HG03460 (cell line): ENCODE measurements around the gene LRP1.

Experiments
- ATAC-seq: cut with Tn5 transposase; IDR thresholded peaks from one replicate; pipeline ENCODE4 v1.9.1; 2021; ENCODE audit not compliant: unreplicated experiment

Gene LRP1

DNA sequence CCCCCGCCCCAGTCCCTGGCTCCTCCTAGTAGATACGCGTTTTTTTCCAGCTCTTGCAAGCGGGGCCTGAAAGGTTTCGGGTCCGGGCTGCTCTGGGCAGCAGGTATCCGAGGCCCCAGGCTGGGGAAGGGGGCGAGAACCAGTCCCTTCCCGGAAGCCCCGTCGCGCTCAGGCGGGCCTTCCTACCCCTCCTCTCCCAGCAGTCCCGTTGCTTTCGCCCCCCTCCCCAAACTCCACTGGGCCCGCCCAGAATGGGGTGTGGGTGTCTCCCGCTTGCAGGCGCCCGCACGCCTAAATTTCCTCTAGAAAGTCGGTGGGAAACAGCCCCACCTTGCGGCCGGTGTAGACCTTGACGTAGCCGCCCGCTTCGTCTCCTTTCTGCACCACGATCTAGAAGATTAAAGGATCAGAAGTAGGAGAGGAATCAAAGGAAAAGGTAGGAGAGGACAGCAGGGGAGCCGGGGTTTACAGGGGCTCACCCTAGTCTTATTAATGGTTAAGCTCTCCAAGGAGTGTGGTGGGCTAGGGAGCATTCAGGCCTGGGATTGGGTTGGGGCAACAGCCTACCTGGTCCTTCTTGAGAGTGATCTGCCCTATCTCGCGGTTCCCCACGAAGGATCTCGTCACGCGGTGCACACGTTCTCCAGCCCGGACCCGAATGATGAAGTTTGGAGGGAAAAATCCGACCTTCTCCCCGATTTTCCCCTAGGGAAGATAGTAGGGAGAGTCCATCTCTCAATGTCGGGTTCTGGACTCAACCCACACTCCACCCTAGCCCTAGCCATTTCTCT lies 115.4 kb downstream of the LRP1 start:
- ATAC-seq, result no peak

DNA sequence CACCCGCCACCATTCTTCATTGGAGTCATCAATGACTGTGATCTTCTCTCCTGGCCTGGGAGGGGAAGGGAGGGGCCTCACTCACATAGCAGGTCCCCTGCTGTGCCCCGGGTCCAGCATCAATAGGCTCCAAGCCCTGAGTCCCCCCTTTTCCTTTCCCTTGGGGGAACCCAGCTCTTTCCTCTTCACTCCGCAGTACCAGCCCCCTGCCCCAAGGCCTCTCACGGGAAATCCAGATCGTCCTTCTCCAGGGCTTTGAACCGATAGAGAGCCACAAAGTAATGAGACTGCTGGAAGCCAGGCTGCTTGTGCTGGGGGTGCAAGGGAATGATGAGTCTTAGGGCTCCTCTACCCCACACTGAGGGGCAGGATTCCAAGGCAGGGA lies 116.0 kb downstream of the LRP1 start:
- ATAC-seq, result no peak

DNA sequence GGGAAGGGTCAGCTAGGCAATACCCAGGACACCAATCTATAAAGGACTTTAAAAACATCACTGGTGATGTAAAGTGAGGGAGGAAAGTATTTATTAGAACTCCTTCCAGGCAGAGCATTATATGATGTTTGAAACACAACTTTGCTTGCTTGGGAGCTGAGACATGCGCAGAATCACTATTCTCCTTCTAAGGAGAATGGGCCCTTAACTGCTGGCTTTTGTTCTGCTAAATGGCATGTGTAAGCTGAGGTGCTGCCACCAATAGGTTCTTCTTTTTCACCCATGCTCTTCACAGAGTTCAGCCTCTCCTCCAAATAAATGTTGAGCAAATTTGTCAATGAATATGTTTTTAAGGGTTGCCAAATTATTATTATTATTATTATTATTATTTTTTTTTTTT lies 118.8 kb downstream of the LRP1 start:
- ATAC-seq, result no peak

DNA sequence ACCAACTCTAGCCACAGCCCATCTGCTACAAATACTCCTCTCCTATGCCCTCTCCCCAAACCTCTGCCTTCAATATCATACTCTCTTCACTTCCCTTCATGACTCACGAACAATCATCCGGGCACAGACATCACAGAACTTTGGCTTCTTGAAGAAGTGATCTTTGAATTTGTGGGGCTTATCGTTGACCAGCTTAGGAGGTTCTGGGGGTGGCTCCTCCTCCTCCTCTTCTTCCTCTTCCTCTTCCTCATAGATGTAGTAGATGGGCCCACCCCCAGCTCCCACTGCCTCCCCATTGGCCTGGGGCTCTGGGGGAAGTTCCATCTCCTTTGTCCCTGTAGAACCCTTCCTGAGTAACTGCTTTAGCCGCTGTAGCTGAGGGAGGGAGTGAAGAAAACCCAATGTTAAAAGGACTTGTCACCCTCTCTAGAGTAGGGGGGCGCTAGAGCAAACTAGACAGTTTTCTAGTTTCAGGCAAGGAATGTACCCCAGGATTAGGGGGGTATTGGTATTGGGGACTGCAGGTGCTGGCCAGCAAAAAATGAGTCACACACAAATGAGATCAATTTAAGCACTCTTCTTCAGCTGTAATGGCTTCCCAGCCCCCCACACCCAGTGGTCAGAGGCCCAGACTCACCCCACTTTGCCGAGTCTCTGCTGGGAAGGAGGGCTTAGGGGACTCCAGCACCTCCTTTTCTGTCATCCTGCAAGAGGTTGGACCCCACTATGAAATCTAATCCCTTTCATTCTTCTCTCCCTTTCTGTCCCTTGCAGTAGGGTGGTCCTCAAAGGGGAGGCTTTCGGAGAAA lies 120.9 kb downstream of the LRP1 start:
- no peak for ATAC-seq

DNA sequence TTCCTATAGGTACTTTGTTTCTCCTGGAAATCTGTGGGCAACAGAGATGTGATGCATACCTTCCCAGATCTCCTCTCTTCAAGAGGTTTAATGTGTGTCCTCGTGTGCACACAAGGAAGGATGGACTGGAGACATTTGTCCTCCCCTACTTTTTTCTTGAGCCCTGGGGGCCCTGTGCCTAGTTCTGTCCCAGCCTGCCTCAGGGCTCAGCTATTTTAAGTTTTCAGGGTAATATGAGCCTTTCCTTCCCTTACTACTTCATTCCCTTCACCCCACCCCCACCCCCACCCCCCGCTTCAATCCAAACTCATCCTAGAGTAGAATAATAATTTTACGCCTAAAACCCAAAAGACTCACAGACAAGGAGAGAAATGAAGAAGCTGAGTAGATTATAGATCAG lies 122.3 kb downstream of the LRP1 start:
- ATAC-seq, result no peak

DNA sequence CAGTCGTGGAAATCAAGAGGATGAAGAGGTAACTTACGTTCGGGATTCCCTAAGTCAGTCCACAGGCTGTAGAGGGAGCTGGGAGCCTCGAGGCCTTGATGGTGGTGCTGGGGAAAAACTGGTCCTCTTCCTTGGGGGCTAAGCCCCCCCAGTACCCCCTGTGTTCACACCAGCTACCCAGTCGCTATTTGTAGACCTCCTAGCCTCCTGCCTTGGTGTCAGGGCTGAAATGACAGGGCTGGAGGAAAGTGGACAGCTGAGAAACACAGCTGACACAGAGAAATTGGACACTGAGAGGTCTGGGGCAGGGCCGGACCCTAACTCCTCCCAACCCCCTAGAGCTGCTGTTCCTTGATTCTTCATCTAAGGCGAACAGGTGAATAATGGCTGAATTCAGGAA lies 122.7 kb downstream of the LRP1 start, which contains the start of gene STAC3:
Gene STAC3 (minus strand): TSS at position 232 of the 400 bp plus-strand sequence. CDS start 1,551 bp downstream, outside the sequence.
- ATAC-seq, result no peak

DNA sequence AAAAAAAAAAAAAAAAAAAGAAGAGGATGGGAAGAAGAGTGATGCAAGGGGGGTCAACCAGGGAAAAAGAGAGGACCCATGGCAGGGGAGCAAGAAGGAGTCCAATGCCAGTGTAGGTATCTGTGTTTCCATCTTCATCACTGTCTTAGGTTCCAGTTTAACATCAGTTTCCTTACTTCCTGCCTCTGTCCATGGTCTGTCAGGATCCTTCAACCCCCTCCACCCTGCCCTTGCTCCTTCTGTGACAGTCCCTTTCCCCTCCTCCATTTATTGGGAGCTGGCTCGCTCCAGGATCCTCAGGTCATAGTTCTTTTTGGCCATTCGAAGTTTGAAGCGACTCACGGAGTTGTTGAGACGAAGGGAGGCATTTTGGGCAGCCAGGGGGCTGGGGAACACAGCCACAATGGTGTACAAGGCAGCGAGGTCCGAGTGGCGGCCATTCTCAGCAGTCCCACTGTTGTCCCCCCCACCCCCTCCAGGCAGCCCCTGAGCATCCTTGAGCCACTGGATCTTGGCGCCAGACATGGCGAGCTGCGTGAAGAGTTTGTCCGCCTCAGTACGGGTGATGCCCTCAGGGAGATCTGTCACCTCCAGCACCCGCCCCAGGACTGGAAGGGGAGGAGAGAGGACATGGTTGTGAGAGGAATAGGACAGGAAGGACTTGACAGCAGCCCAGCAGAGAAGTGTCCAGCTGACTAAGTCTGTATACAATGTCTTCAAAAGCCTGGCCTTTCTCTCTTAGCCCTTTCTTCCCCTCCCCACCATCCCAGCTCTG lies 126.4 kb downstream of the LRP1 start:
- ATAC-seq, result no peak

DNA sequence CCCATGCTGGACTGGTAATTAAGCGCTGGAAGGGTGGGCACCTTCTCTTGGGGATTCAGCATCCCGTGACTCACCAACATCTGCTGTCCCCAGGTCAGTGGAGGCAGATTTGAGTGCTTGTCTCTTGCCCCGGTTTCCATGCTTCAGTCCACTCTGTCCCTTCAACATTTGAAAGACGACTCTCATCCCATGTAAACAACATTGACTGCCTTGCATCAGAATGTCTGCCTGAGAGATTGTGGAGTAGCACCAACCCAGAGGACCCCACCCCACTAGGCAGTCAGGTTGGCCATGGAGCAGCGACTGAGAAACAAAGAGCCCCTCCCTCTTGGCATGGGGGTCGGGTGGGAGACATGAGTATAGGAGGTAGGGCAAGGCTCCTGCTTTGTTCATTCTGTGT lies 127.6 kb downstream of the LRP1 start:
- ATAC-seq, result no peak

DNA sequence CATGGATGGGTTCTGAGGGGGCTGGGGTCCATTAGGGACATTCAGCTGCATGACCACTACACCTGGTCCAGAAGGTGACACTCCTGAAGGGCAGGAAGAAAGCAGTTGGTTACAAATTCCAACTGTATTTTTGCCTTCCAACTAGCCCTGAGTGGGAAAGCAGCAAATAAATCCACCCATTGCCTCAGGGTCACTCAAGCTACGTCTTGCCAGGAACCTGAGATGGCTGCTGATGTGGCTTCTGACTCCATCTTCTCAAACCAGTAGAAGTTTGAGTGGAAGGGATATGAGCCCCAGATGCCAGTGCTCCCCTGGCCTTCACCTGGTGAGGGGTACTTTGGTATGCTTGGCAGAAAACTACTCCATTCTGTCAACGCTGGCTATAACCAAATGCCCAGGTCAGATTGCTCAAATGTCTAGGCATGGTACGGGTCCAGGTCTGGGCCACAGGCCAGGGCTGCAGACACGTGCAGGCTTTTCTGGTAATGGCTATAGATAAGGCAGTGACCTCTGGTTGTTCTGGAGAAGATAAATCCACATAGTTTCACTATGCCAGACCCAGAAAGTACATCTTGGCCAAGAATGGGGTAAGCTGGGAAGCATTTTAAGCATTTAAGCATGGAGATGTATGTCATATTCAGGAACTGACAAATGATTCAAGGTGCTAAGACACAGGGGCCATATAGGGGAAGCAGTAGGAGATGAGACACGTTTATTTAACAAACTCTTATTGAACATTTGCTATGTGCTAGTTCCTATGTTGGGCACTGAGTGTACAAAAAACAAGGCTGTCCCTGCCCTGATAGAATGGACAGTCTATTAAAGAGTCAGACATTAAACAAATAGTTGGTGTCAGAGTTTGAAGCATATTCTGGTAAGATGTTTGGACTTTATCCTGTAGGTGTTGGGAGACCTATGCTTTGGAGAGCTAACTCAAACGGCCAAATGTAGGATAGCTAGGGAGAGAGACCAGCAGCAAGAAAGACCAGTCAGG lies 131.0 kb downstream of the LRP1 start:
- ATAC-seq, result no peak

DNA sequence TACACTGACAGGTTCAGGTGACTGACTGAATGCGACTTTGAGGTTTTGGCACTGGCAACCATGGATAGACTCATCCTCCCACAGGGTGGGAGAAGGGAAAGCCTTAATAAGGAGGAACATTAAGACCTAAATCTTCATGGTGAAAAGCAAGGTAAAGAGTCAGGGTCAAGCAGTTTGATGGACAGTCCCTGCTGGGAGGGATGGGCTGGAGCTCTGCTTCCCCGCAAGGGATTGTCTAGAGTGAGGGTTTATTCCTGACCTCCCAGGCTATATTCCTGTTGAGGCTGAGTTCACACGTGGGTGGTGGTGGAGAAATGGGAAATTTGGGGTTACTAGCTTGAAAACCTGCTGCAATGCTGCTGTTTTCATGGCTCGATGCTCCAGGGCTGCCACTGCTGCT lies 132.1 kb downstream of the LRP1 start:
- ATAC-seq, result no peak

DNA sequence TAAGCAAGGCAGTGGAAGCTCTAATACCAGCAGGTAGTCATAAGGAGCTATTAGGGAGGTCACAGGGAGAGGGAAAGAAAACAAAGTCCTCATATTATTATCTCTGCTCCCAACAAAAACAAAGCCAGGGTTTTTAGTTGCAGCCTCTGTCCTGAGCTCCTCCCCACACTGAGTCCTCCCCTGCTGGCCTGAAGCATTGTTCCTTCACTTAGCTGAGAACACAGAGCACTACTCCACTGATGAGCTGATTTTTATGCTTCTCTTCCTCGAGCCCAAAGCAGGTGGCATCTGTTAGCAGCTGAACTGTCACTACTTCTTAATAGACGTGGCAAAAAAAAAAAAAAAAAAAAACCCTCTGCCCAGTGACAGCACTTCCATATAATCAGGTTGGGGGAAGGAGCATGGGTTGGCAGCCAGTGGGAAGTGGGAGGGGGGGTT lies 133.2 kb downstream of the LRP1 start:
- no peak for ATAC-seq

DNA sequence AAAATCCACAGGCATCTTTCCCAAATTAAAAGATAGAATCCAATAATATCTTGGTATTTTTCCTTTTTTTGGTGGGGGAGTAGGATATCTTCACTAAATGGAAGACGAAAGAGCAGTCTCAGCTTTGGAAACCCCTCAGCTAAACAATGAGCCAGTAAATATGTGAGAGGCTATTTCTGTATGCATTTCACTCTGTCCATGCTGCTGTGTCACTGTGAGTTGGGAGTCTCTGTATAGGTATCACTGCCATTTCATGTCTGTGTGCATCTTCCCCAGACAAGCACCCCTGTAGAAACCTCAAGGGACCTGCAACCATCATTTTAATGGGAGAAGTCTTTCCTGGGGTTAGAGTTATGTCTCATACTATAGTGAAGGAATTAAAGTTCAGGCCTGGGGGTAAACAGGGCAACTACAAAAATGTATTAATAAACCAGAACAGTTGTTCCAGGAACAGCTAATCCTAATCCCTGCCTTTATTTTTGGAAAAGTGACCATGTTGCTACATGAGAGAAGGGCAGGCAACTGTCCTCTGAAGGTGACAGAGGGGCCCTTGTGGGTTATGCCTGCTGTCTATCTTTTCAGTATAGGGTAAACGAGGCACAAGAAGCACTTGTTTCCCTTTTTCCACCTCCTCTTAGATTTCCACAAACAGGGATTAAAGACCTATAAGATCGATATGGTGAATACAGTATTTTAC lies 134.0 kb downstream of the LRP1 start:
- ATAC-seq, result no peak
